ENCODE measurements around the gene TEAD1. TPM values are rescaled to one million over a fixed set of nuclear protein-coding genes. Genes with fewer than 3 reads are reported as not detected.
A peak's percentile ranks its signal among the peaks of the same experiment; 100 is the strongest.

TEAD1 gene
- total RNA-seq, 1 donor from 2014 or later: 163 TPM

- H3K4me3 Mint-ChIP-seq: no peak overlapping the region
- TF ChIP-seq CTCF (IDR thresholded peaks at IDR 0.05; ENCODE audit: unreplicated experiment): no peak
- no peak for DNase-seq (ENCODE audit: low spot score in 2 of 2, unreplicated experiment in 2 of 2)
- peaks cover 17% of the 10 kb centered on the region for H3K4me1 Mint-ChIP-seq
- H3K9me3 Mint-ChIP-seq: no peaks in the 10 kb centered on the region
- no peaks in the 10 kb centered on the region for H3K36me3 Mint-ChIP-seq
- peaks cover 5% of the 10 kb centered on the region for H3K27me3 Mint-ChIP-seq (ENCODE audit: low read depth)
- H3K27ac Mint-ChIP-seq: no peak overlapping the region
Observed at GRCh38 chr11:12964650-12965049, 290.4 kb downstream of the TEAD1 start.

- no peak overlapping the region for H3K4me3 Mint-ChIP-seq
- no peaks in the 10 kb centered on the region for H3K9me3 Mint-ChIP-seq
- peaks cover 3% of the 10 kb centered on the region for H3K27me3 Mint-ChIP-seq (ENCODE audit: low read depth)
- DNase-seq (ENCODE audit: low spot score in 2 of 2, unreplicated experiment in 2 of 2): no peak
- no peaks in the 10 kb centered on the region for H3K36me3 Mint-ChIP-seq
- no peak overlapping the region for H3K27ac Mint-ChIP-seq
- H3K4me1 Mint-ChIP-seq: peaks cover 17% of the 10 kb centered on the region
- no peak for TF ChIP-seq CTCF (IDR thresholded peaks at IDR 0.05; ENCODE audit: unreplicated experiment)
Observed at GRCh38 chr11:12966002-12966401, 291.8 kb downstream of the TEAD1 start.

GRCh38 chr11:12968101-12968500 is 293.9 kb downstream of the TEAD1 start:
- Mint-ChIP-seq H3K36me3 (no peaks in the 10 kb centered on the region), H3K4me3 (no peak overlapping the region), H3K4me1 (peaks cover 30% of the 10 kb centered on the region), H3K27me3 (ENCODE audit: low read depth) (no peaks in the 10 kb centered on the region), H3K9me3 (no peaks in the 10 kb centered on the region), H3K27ac (no peak overlapping the region)
- DNase-seq (ENCODE audit: low spot score in 2 of 2, unreplicated experiment in 2 of 2): no peak
- TF ChIP-seq CTCF (IDR thresholded peaks at IDR 0.05; ENCODE audit: unreplicated experiment): no peak

- no peak overlapping the region for H3K4me3 Mint-ChIP-seq
- no peak for DNase-seq (ENCODE audit: low spot score in 2 of 2, unreplicated experiment in 2 of 2)
- H3K9me3 Mint-ChIP-seq: no peaks in the 10 kb centered on the region
- TF ChIP-seq CTCF (IDR thresholded peaks at IDR 0.05; ENCODE audit: unreplicated experiment): no peak
- H3K27me3 Mint-ChIP-seq (ENCODE audit: low read depth): no peaks in the 10 kb centered on the region
- H3K4me1 Mint-ChIP-seq: peaks cover 35% of the 10 kb centered on the region
- peak overlapping the region; percentile 38 for H3K27ac Mint-ChIP-seq
- no peaks in the 10 kb centered on the region for H3K36me3 Mint-ChIP-seq
Observed at GRCh38 chr11:12968826-12969225, 294.6 kb downstream of the TEAD1 start.

- Mint-ChIP-seq H3K4me3 (no peak overlapping the region), H3K9me3 (no peaks in the 10 kb centered on the region), H3K27ac (peak overlapping the region; percentile 47), H3K4me1 (peaks cover 40% of the 10 kb centered on the region), H3K36me3 (no peaks in the 10 kb centered on the region), H3K27me3 (ENCODE audit: low read depth) (no peaks in the 10 kb centered on the region)
- no peak for TF ChIP-seq CTCF (IDR thresholded peaks at IDR 0.05; ENCODE audit: unreplicated experiment)
- no peak for DNase-seq (ENCODE audit: low spot score in 2 of 2, unreplicated experiment in 2 of 2)
Observed at GRCh38 chr11:12971955-12972354, 297.7 kb downstream of the TEAD1 start.
